A673 (cell line): Measurements from ENCODE around the gene RND3. TPM values are rescaled to one million over a fixed set of nuclear protein-coding genes. Genes with fewer than 3 reads are reported as not detected.

Source experiments
- BruUV-seq: library from RNA; stranded (reverse); fragments of 400-500 nt; replicated peaks from 2 replicates; lab custom pipeline; 2021; lab: Mats Ljungman, UMichigan
- CTCF ChIA-PET: fragments of 300-600 bp; sonication (Branson Sonifier 250); formaldehyde crosslinking; loops from one replicate; lab custom pipeline; 2022; ENCODE audit warnings: antibody characterized with exemption; lab: Charles Lee
- POLR2A ChIA-PET: fragments of 300-600 bp; sonication (Branson Sonifier 250); formaldehyde crosslinking; loops from one replicate; lab custom pipeline; 2022; ENCODE audit warnings: antibody characterized with exemption; ENCODE audit not compliant: low non-redundant PET; lab: Charles Lee
- DNase-seq: peaks from one replicate; pipeline ENCODE4 v3.0.0-alpha.2; 2015; ENCODE audit warnings: low spot score
- H3K27ac ChIP-seq: fragments of 200-600 bp; sonication (generic); 2 replicates; pipeline ENCODE4 v1.5.1; 2016; ENCODE audit warnings: mixed run types, low read depth, mild to moderate bottlenecking, mixed read lengths, antibody characterized with exemption, low read length; ENCODE audit not compliant: poor library complexity, severe bottlenecking
- H3K27me3 ChIP-seq: fragments of 200-600 bp; sonication (generic); replicated peaks from 2 replicates; pipeline ENCODE4 v1.6.1; 2017; ENCODE audit warnings: mixed run types, low read depth, mild to moderate bottlenecking, mixed read lengths, antibody characterized with exemption, low read length; ENCODE audit not compliant: insufficient read depth, poor library complexity
- H3K36me3 ChIP-seq: fragments of 200-600 bp; sonication (generic); 2 replicates; pipeline ENCODE4 v1.6.1; 2016; ENCODE audit warnings: mixed run types, mild to moderate bottlenecking, mixed read lengths, antibody characterized with exemption, low read length; ENCODE audit not compliant: insufficient read depth, poor library complexity, severe bottlenecking
- H3K4me1 ChIP-seq: fragments of 200-600 bp; sonication (generic); 2 replicates; pipeline ENCODE4 v1.6.1; 2017; ENCODE audit warnings: mixed run types, mild to moderate bottlenecking, mixed read lengths, antibody characterized with exemption, low read length; ENCODE audit not compliant: insufficient read depth, poor library complexity, severe bottlenecking
- H3K4me3 ChIP-seq: fragments of 200-600 bp; sonication (generic); 2 replicates; pipeline ENCODE4 v1.5.1; 2016; ENCODE audit warnings: low read depth, mixed run types, mild to moderate bottlenecking, mixed read lengths, low read length; ENCODE audit not compliant: poor library complexity, severe bottlenecking
- H3K9me3 ChIP-seq: fragments of 200-600 bp; sonication (generic); 2 replicates; pipeline ENCODE4 v1.6.1; 2016; ENCODE audit warnings: mixed run types, low read depth, mild to moderate bottlenecking, mixed read lengths, antibody characterized with exemption, low read length; ENCODE audit not compliant: poor library complexity, severe bottlenecking
- EZH2 ChIP-seq: fragments of 200-600 bp; sonication (generic); IDR thresholded peaks from 2 replicates; pipeline ENCODE4 v1.6.1; 2017; ENCODE audit warnings: borderline replicate concordance, low read depth, mild to moderate bottlenecking, mixed read lengths, antibody characterized with exemption, low read length; ENCODE audit not compliant: poor library complexity, severe bottlenecking
- intact Hi-C: fragments of 100-400 bp; cut with micrococcal nuclease; formaldehyde crosslinking; loops from one replicate; pipeline ENCODE4 v1.10.0; 2022; ENCODE audit not compliant: unreplicated experiment
- total RNA-seq: library from RNA; stranded (reverse); gene quantifications from 2 replicates; pipeline ENCODE4 v1.2.3, GENCODE V29; 2021
- TF ChIP-seq, protein P1 (sequence below): fragments of 300-800, 200-600 bp; sonication (generic); conservative IDR thresholded peaks from 2 replicates; pipeline ENCODE4 v1.5.1; 2017; ENCODE audit warnings: low read depth, mild to moderate bottlenecking, antibody characterized with exemption, low read length, moderate library complexity, mixed read lengths

RND3 gene
- total RNA-seq, 1 experiment from 2014 or later, result 15.0 TPM

DNA sequence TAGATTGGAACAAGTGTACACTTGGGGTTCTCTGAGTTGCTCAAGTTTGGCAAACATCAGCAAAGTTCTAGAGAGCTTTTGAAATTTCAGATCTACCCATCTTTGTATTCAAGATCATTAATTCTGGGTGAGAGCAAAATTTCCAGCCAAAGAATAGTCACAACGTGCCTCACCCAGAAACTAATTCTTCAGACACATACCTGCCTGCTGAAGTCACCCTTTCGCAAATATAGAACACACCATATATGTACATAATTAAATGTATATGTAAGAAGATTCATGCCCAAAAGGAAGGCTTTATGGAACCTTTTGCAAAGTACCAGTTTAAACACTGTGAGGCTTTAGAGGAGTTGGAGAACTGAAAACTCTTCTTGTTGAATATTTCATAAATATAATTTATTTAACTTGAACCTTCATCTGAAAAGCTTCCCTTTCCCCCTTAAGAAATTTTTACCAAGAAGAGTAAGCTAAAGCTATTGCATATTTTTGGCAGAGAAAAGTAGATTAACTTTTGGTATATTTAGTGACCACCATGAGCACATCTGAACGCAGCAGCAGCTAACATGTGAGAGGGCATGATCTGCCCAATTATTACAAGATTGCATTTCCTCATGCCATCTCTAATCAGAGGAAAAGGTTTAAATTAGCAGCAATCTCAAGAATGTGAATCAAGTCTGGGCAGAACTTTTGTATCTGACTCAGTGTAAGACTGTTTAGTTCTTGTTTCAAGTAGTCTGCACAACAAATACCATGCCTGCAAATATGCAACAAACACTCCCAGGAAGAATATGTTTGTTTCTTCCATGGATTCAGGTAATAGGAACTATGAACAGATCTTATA is 8.2 kb downstream of the RND3 start:
- H3K36me3 ChIP-seq, result no peaks in the 10 kb centered on the region
- BruUV-seq, result no TSS peak
- POLR2A ChIA-PET, result no interaction called here
- peaks cover 15% of the 10 kb centered on the region for H3K4me1 ChIP-seq
- no peaks in the 10 kb centered on the region for H3K9me3 ChIP-seq
- H3K27ac ChIP-seq, result no peak overlapping the region
- TF ChIP-seq, protein P1, sequence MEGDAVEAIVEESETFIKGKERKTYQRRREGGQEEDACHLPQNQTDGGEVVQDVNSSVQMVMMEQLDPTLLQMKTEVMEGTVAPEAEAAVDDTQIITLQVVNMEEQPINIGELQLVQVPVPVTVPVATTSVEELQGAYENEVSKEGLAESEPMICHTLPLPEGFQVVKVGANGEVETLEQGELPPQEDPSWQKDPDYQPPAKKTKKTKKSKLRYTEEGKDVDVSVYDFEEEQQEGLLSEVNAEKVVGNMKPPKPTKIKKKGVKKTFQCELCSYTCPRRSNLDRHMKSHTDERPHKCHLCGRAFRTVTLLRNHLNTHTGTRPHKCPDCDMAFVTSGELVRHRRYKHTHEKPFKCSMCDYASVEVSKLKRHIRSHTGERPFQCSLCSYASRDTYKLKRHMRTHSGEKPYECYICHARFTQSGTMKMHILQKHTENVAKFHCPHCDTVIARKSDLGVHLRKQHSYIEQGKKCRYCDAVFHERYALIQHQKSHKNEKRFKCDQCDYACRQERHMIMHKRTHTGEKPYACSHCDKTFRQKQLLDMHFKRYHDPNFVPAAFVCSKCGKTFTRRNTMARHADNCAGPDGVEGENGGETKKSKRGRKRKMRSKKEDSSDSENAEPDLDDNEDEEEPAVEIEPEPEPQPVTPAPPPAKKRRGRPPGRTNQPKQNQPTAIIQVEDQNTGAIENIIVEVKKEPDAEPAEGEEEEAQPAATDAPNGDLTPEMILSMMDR, result no peak
- no peak for TF ChIP-seq EZH2
- no peaks in the 10 kb centered on the region for H3K27me3 ChIP-seq
- CTCF ChIA-PET, result no interaction called here
- no peak overlapping the region for H3K4me3 ChIP-seq
- intact Hi-C loops, result no loop called here
- DNase-seq, result no peak

DNA sequence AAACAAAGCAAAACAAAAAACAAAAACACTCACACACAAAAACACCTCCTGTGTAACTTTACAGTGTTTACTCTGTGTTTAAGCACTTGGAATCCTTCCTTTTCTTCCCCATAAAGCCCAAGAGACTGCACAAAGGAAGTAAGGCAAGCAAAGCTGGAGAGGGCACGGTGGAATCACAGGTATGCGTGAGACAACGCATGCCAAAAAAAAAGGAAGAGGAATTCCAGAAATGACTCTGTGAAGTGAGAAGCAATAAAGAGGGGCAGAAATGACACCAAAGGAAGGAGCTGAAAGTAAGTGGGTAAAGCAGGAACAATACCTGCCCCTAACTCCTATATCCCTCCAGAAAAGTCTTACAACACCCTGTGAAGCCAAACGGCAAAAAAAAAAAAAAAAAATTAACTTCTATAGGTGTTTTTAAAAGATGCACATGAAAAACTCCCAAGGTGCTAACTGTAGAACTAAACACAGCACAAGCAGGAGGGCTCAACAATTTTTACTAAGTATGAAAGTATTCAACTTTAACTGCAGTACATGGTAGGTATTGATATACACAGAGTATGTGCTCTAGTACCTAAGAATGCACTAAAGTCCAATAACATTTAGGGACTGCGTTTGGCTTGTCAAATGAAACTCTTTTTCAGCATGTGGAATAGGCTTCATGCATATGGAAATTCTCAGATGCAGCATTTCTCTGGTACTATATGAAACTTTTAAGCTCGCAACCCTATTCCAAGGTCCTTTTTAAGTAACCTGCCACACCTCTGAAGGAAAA is 9.1 kb downstream of the RND3 start:
- no peak for DNase-seq
- peaks cover 17% of the 10 kb centered on the region for H3K4me1 ChIP-seq
- ChIA-PET POLR2A (no interaction called here), CTCF (no interaction called here)
- H3K9me3 ChIP-seq, result no peaks in the 10 kb centered on the region
- BruUV-seq, result no TSS peak
- H3K36me3 ChIP-seq, result no peaks in the 10 kb centered on the region
- intact Hi-C loops, result no loop called here
- no peaks in the 10 kb centered on the region for H3K27me3 ChIP-seq
- no peak overlapping the region for H3K4me3 ChIP-seq
- TF ChIP-seq, protein P1, result no peak
- TF ChIP-seq EZH2, result no peak
- no peak overlapping the region for H3K27ac ChIP-seq

DNA sequence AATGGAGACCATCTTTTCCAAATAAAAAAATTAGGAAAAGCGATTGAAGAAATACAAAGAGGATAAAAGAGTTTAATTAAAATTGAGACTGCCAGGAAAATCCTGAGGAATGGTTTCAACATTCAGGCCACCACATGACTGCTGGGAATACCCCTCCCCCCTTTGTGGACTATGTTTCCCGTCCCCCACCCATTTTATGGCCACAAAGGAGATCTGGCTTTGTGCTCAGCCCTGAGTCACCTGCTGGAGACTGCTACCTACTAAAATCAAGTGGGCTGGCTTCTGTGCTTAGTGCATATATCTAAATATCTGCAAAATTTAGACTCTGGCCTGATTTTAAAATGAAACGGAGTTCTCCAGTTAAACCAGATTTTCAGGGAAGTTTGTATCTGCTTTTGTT is 10.1 kb downstream of the RND3 start:
- no peaks in the 10 kb centered on the region for H3K27me3 ChIP-seq
- BruUV-seq, result no TSS peak
- H3K4me3 ChIP-seq, result no peak overlapping the region
- no peaks in the 10 kb centered on the region for H3K9me3 ChIP-seq
- H3K36me3 ChIP-seq, result no peaks in the 10 kb centered on the region
- H3K4me1 ChIP-seq, result peaks cover 22% of the 10 kb centered on the region
- ChIA-PET POLR2A (no interaction called here), CTCF (no interaction called here)
- H3K27ac ChIP-seq, result no peak overlapping the region
- intact Hi-C loops, result no loop called here
- no peak for DNase-seq
- TF ChIP-seq, protein P1, result no peak
- no peak for TF ChIP-seq EZH2
